Activated CD4-positive, alpha-beta T cell treated with anti-CD3 and anti-CD28 coated beads for 36 hours (primary cell): ENCODE data around the gene RPGRIP1. TPM values are rescaled to one million over a fixed set of nuclear protein-coding genes. Genes with fewer than 3 reads are reported as not detected.
"Not testable (repeated sequence)": the region's sequence is repeated elsewhere in the genome, so short reads cannot be mapped to it uniquely, and the experiment has no call there.

Experiments
- ATAC-seq: fragments of 200-7000 bp; cut with Tn5 transposase; one replicate; pipeline ENCODE4 v1.10.0; 2021; ENCODE audit warnings: mild to moderate bottlenecking, moderate library complexity
- CTCF ChIA-PET: fragments of 350-600 bp; sonication (Branson Sonifier 250); formaldehyde crosslinking; loops from one replicate; lab custom pipeline; 2021; ENCODE audit warnings: antibody characterized with exemption; lab: Charles Lee
- POLR2A ChIA-PET: fragments of 350-600 bp; sonication (Branson Sonifier 250); formaldehyde crosslinking; loops from one replicate; lab custom pipeline; 2021; ENCODE audit warnings: antibody characterized with exemption, inconsistent platforms; lab: Charles Lee
- DNase-seq: peaks from one replicate; pipeline ENCODE4 v3.0.0-alpha.2; 2020
- H3K27ac Mint-ChIP-seq: one replicate; pipeline ENCODE4 v1.8.0; 2021; ENCODE audit warnings: mixed read lengths
- H3K27me3 Mint-ChIP-seq: one replicate; pipeline ENCODE4 v1.8.0; 2021; ENCODE audit warnings: mixed read lengths
- H3K36me3 Mint-ChIP-seq: one replicate; pipeline ENCODE4 v1.8.0; 2021; ENCODE audit warnings: low read depth, mixed read lengths
- H3K4me1 Mint-ChIP-seq: one replicate; pipeline ENCODE4 v1.8.0; 2021; ENCODE audit warnings: mixed read lengths
- H3K4me3 Mint-ChIP-seq: one replicate; pipeline ENCODE4 v1.8.0; 2021; ENCODE audit warnings: mild to moderate bottlenecking, moderate library complexity, mixed read lengths
- H3K9me3 Mint-ChIP-seq: one replicate; pipeline ENCODE4 v1.8.0; 2021; ENCODE audit warnings: low read depth, mixed read lengths
- intact Hi-C, 2 experiments: fragments of 100-400 bp; cut with DNase I in 1 of 2; cut with micrococcal nuclease in 1 of 2; formaldehyde crosslinking; loops; one replicate each; pipeline versions ENCODE4 v1.14.2 to v1.15.1; 2022 to 2024; cut with DNase I, micrococcal nuclease
- total RNA-seq, 2 experiments: library from RNA; stranded (reverse); gene quantifications; one replicate each; pipeline ENCODE4 v1.2.3, GENCODE V29; 2021

The RPGRIP1 gene
- total RNA-seq, 2 experiments from 2014 or later = 0.14 to 0.21 TPM

GRCh38 chr14:21268617-21269251 lies 11.1 kb upstream of the RPGRIP1 start:
- intact Hi-C loops = loop anchor here (1.0 to 10.0 kb wide), 15 partner anchors 36 to 1826 kb away; partner anchors contain the start of genes CHD8 (in 2 of the 2), SUPT16H (in 2 of the 2), TOX4 (in 2 of the 2) and ACIN1 (in 1 of the 2)
- ChIA-PET POLR2A (interaction anchor here (0.6 kb wide), 2 partner anchors 54 to 209 kb away, joined by 3 to 4 read pairs; no protein-coding TSS in a partner anchor), CTCF (no interaction called here)
- Mint-ChIP-seq H3K4me1 (peaks cover 32% of the 10 kb centered on the region), H3K9me3 (no peaks in the 10 kb centered on the region), H3K4me3 (peak overlapping the region; percentile 93), H3K27ac (peak overlapping the region; percentile 100), H3K36me3 (peaks cover 54% of the 10 kb centered on the region), H3K27me3 (no peaks in the 10 kb centered on the region)
- ATAC-seq = no peak
- DNase-seq = peak; percentile 55

GRCh38 chr14:21269252-21270046 lies 10.4 kb upstream of the RPGRIP1 start, which contains the start of gene HNRNPC:
TSS of gene HNRNPC (minus strand) at chr14:21269442. CDS start at chr14:21234193, 35,249 bp downstream.
- Mint-ChIP-seq H3K9me3 (no peaks in the 10 kb centered on the region), H3K27me3 (no peaks in the 10 kb centered on the region), H3K4me3 (peak within 1 kb of the TSS; percentile 93), H3K27ac (peak within 1 kb of the TSS; percentile 100), H3K4me1 (peaks cover 25% of the 10 kb centered on the region), H3K36me3 (peaks cover 47% of the 10 kb centered on the region)
- CTCF ChIA-PET = no interaction called here
- DNase-seq = peak; percentile 100
- POLR2A ChIA-PET = interaction anchor here (0.6 to 1.0 kb wide), 2 partner anchors 115 to 1826 kb away, joined by 3 to 4 read pairs; partner anchors contain the start of genes ACIN1 and C14orf119
- intact Hi-C loops = loop anchor here (1.0 to 10.0 kb wide), 15 partner anchors 37 to 1825 kb away; partner anchors contain the start of genes CHD8 (in 2 of the 2), SUPT16H (in 2 of the 2), TOX4 (in 2 of the 2) and ACIN1 (in 1 of the 2)
- ATAC-seq = peak; percentile 89

- intact Hi-C loops, CTCF ChIA-PET, H3K27ac Mint-ChIP-seq, ATAC-seq, DNase-seq, H3K9me3 Mint-ChIP-seq, H3K27me3 Mint-ChIP-seq, H3K4me3 Mint-ChIP-seq: not testable (repeated sequence)
- Mint-ChIP-seq H3K4me1 (peaks cover 11% of the 10 kb centered on the region), H3K36me3 (peaks cover 16% of the 10 kb centered on the region)
- POLR2A ChIA-PET = interaction anchor here (0.9 kb wide), 1 partner anchor 16 kb away, joined by 3 read pairs; no protein-coding TSS in a partner anchor
Observed at GRCh38 chr14:21272661-21273060, 7.2 kb upstream of the RPGRIP1 start.

- ATAC-seq (no peak), DNase-seq (no peak)
- ChIA-PET POLR2A (no interaction called here), CTCF (no interaction called here)
- intact Hi-C loops = no loop called here
- no peak overlapping the region for H3K4me3 Mint-ChIP-seq
- no peaks in the 10 kb centered on the region for H3K27me3 Mint-ChIP-seq
- peaks cover 5% of the 10 kb centered on the region for H3K4me1 Mint-ChIP-seq
- H3K27ac Mint-ChIP-seq = peak overlapping the region; percentile 62
- no peaks in the 10 kb centered on the region for H3K9me3 Mint-ChIP-seq
- no peaks in the 10 kb centered on the region for H3K36me3 Mint-ChIP-seq
Observed at GRCh38 chr14:21275261-21275858, 4.5 kb upstream of the RPGRIP1 start.

- intact Hi-C loops = no loop called here
- Mint-ChIP-seq H3K9me3 (no peaks in the 10 kb centered on the region), H3K27ac (no peak overlapping the region), H3K27me3 (no peaks in the 10 kb centered on the region), H3K4me3 (no peak overlapping the region), H3K4me1 (peaks cover 3% of the 10 kb centered on the region), H3K36me3 (no peaks in the 10 kb centered on the region)
- ATAC-seq = no peak
- CTCF ChIA-PET = no interaction called here
- DNase-seq = no peak
- POLR2A ChIA-PET = no interaction called here
Observed at GRCh38 chr14:21278632-21279031, 1.3 kb upstream of the RPGRIP1 start.

- H3K4me3 Mint-ChIP-seq, H3K4me1 Mint-ChIP-seq, H3K27me3 Mint-ChIP-seq, intact Hi-C loops, H3K27ac Mint-ChIP-seq, DNase-seq, H3K36me3 Mint-ChIP-seq, H3K9me3 Mint-ChIP-seq, CTCF ChIA-PET, ATAC-seq: not testable (repeated sequence)
- POLR2A ChIA-PET = interaction anchor here (0.7 kb wide), 1 partner anchor 98 kb away, joined by 4 read pairs; no protein-coding TSS in a partner anchor
Observed at GRCh38 chr14:21281917-21282316, 2.0 kb downstream of the RPGRIP1 start.

- DNase-seq, H3K27ac Mint-ChIP-seq, intact Hi-C loops, POLR2A ChIA-PET, H3K36me3 Mint-ChIP-seq, H3K27me3 Mint-ChIP-seq, H3K4me3 Mint-ChIP-seq, ATAC-seq, H3K9me3 Mint-ChIP-seq, H3K4me1 Mint-ChIP-seq: not testable (repeated sequence)
- CTCF ChIA-PET = interaction anchor here (0.7 kb wide), 1 partner anchor 19 kb away, joined by 3 read pairs; no protein-coding TSS in a partner anchor
Observed at GRCh38 chr14:21286516-21286915, 6.6 kb downstream of the RPGRIP1 start.

- CTCF ChIA-PET = interaction anchor here (0.7 kb wide), 1 partner anchor 18 kb away, joined by 3 read pairs; no protein-coding TSS in a partner anchor
- DNase-seq = no peak
- Mint-ChIP-seq H3K27me3 (peaks cover 2% of the 10 kb centered on the region), H3K27ac (no peak overlapping the region), H3K4me1 (no peaks in the 10 kb centered on the region), H3K9me3 (no peaks in the 10 kb centered on the region), H3K4me3 (no peak overlapping the region), H3K36me3 (no peaks in the 10 kb centered on the region)
- intact Hi-C loops = no loop called here
- no peak for ATAC-seq
- POLR2A ChIA-PET = no interaction called here
Observed at GRCh38 chr14:21287168-21287567, 7.3 kb downstream of the RPGRIP1 start.

- ATAC-seq, H3K4me3 Mint-ChIP-seq, DNase-seq, H3K4me1 Mint-ChIP-seq, H3K9me3 Mint-ChIP-seq, CTCF ChIA-PET, H3K36me3 Mint-ChIP-seq, intact Hi-C loops, H3K27me3 Mint-ChIP-seq, H3K27ac Mint-ChIP-seq, POLR2A ChIA-PET: not testable (repeated sequence)
Observed at GRCh38 chr14:21294026-21294425, 14.1 kb downstream of the RPGRIP1 start.

- no peak overlapping the region for H3K27ac Mint-ChIP-seq
- ATAC-seq (no peak), DNase-seq (no peak)
- H3K27me3 Mint-ChIP-seq = peaks cover 12% of the 10 kb centered on the region
- no peaks in the 10 kb centered on the region for H3K36me3 Mint-ChIP-seq
- H3K4me3 Mint-ChIP-seq = no peak overlapping the region
- ChIA-PET CTCF (interaction anchor here (1.2 kb wide), 1 partner anchor 66 kb away, joined by 3 read pairs; no protein-coding TSS in a partner anchor), POLR2A (no interaction called here)
- no peaks in the 10 kb centered on the region for H3K9me3 Mint-ChIP-seq
- no peaks in the 10 kb centered on the region for H3K4me1 Mint-ChIP-seq
- intact Hi-C loops = no loop called here
Observed at GRCh38 chr14:21298358-21298757, 18.5 kb downstream of the RPGRIP1 start.
